Activated B cell treated with CpG ODN at 0.5 μM for 24 hours (primary cell): ENCODE measurements around the gene BAZ2B. TPM values are rescaled to one million over a fixed set of nuclear protein-coding genes. Genes with fewer than 3 reads are reported as not detected.
"Not testable (repeated sequence)": the region's sequence is repeated elsewhere in the genome, so short reads cannot be mapped to it uniquely, and the experiment has no call there.

Experiments used
- ATAC-seq: fragments of 200-7000 bp; cut with Tn5 transposase; one replicate; pipeline ENCODE4 v1.10.0; 2021; ENCODE audit warnings: low read depth, mild to moderate bottlenecking, moderate library complexity
- CTCF ChIA-PET: fragments of 350-600 bp; sonication (Branson Sonifier 250); formaldehyde crosslinking; loops from one replicate; lab custom pipeline; 2021; ENCODE audit warnings: antibody characterized with exemption; lab: Charles Lee
- POLR2A ChIA-PET: fragments of 350-600 bp; sonication (Branson Sonifier 250); formaldehyde crosslinking; loops from one replicate; lab custom pipeline; 2021; ENCODE audit warnings: antibody characterized with exemption; lab: Charles Lee
- DNase-seq: peaks from one replicate; pipeline ENCODE4 v3.0.0; 2022
- H3K27ac Mint-ChIP-seq: one replicate; pipeline ENCODE4 v1.8.0; 2020; ENCODE audit warnings: mixed read lengths
- H3K27me3 Mint-ChIP-seq: one replicate; pipeline ENCODE4 v1.8.0; 2021; ENCODE audit warnings: mixed read lengths
- H3K36me3 Mint-ChIP-seq: one replicate; pipeline ENCODE4 v1.8.0; 2021; ENCODE audit warnings: low read depth, mixed read lengths
- H3K4me1 Mint-ChIP-seq: one replicate; pipeline ENCODE4 v1.8.0; 2021; ENCODE audit warnings: mixed read lengths
- H3K4me3 Mint-ChIP-seq: one replicate; pipeline ENCODE4 v1.8.0; 2020; ENCODE audit warnings: mild to moderate bottlenecking, mixed read lengths
- H3K9me3 Mint-ChIP-seq: one replicate; pipeline ENCODE4 v1.8.0; 2020; ENCODE audit warnings: mixed read lengths
- CTCF ChIP-seq: fragments of 200-600 bp; IDR thresholded peaks from one replicate; pipeline ENCODE4 v1.8.0; 2022; ENCODE audit warnings: antibody characterized with exemption, mild to moderate bottlenecking
- intact Hi-C: fragments of 100-400 bp; cut with micrococcal nuclease; formaldehyde crosslinking; loops from one replicate; pipeline ENCODE4 v1.15.1; 2024
- total RNA-seq: library from RNA; stranded (reverse); gene quantifications from 2 replicates; pipeline ENCODE4 v1.2.3, GENCODE V29; 2022

BAZ2B gene
- total RNA-seq, 1 donor from 2014 or later, result 22.0 TPM

GRCh38 chr2:159366538-159366937, 249.8 kb downstream of the BAZ2B start:
- no peak for ATAC-seq
- no peak overlapping the region for H3K4me3 Mint-ChIP-seq
- peaks cover 3% of the 10 kb centered on the region for H3K9me3 Mint-ChIP-seq
- TF ChIP-seq CTCF, result no peak
- H3K36me3 Mint-ChIP-seq, result peaks cover 53% of the 10 kb centered on the region
- POLR2A ChIA-PET, result no interaction called here
- no peaks in the 10 kb centered on the region for H3K4me1 Mint-ChIP-seq
- intact Hi-C loops, result no loop called here
- no peak for DNase-seq
- no peak overlapping the region for H3K27ac Mint-ChIP-seq
- no peaks in the 10 kb centered on the region for H3K27me3 Mint-ChIP-seq
- CTCF ChIA-PET, result no interaction called here

GRCh38 chr2:159362816-159363251, 253.5 kb downstream of the BAZ2B start:
- intact Hi-C loops, result no loop called here
- CTCF ChIA-PET, result no interaction called here
- H3K4me1 Mint-ChIP-seq, result no peaks in the 10 kb centered on the region
- peaks cover 43% of the 10 kb centered on the region for H3K36me3 Mint-ChIP-seq
- TF ChIP-seq CTCF, result no peak
- H3K4me3 Mint-ChIP-seq, result no peak overlapping the region
- POLR2A ChIA-PET, result no interaction called here
- ATAC-seq (no peak), DNase-seq (no peak)
- H3K27ac Mint-ChIP-seq, result no peak overlapping the region
- peaks cover 6% of the 10 kb centered on the region for H3K9me3 Mint-ChIP-seq
- no peaks in the 10 kb centered on the region for H3K27me3 Mint-ChIP-seq

- Mint-ChIP-seq H3K4me3 (no peak overlapping the region), H3K4me1 (no peaks in the 10 kb centered on the region), H3K36me3 (peaks cover 44% of the 10 kb centered on the region), H3K9me3 (peaks cover 6% of the 10 kb centered on the region), H3K27ac (no peak overlapping the region), H3K27me3 (no peaks in the 10 kb centered on the region)
- DNase-seq (no peak), ATAC-seq (no peak)
- CTCF ChIA-PET, result no interaction called here
- TF ChIP-seq CTCF, result no peak
- POLR2A ChIA-PET, result no interaction called here
- intact Hi-C loops, result no loop called here
Observed at GRCh38 chr2:159362094-159362493, 254.3 kb downstream of the BAZ2B start.

GRCh38 chr2:159361603-159362002, 254.7 kb downstream of the BAZ2B start:
- H3K9me3 Mint-ChIP-seq, H3K27ac Mint-ChIP-seq, intact Hi-C loops, H3K27me3 Mint-ChIP-seq, ATAC-seq, H3K4me3 Mint-ChIP-seq, DNase-seq, CTCF ChIA-PET, H3K4me1 Mint-ChIP-seq: not testable (repeated sequence)
- POLR2A ChIA-PET, result interaction anchor here (0.7 kb wide), 1 partner anchor 13 kb away, joined by 3 read pairs; no protein-coding TSS in a partner anchor
- peaks cover 43% of the 10 kb centered on the region for H3K36me3 Mint-ChIP-seq

- no peaks in the 10 kb centered on the region for H3K4me1 Mint-ChIP-seq
- H3K4me3 Mint-ChIP-seq, result no peak overlapping the region
- peaks cover 2% of the 10 kb centered on the region for H3K9me3 Mint-ChIP-seq
- DNase-seq (no peak), ATAC-seq (no peak)
- H3K36me3 Mint-ChIP-seq, result peaks cover 20% of the 10 kb centered on the region
- H3K27me3 Mint-ChIP-seq, result no peaks in the 10 kb centered on the region
- H3K27ac Mint-ChIP-seq, result no peak overlapping the region
- intact Hi-C loops, result no loop called here
- TF ChIP-seq CTCF, result no peak
- CTCF ChIA-PET, result no interaction called here
- POLR2A ChIA-PET, result no interaction called here
Observed at GRCh38 chr2:159356053-159356554, 260.2 kb downstream of the BAZ2B start.

GRCh38 chr2:159351977-159352376, 264.4 kb downstream of the BAZ2B start:
- no peaks in the 10 kb centered on the region for H3K9me3 Mint-ChIP-seq
- H3K27me3 Mint-ChIP-seq, result no peaks in the 10 kb centered on the region
- intact Hi-C loops, result no loop called here
- TF ChIP-seq CTCF, result no peak
- H3K27ac Mint-ChIP-seq, result no peak overlapping the region
- H3K4me3 Mint-ChIP-seq, result no peak overlapping the region
- ATAC-seq (no peak), DNase-seq (no peak)
- H3K36me3 Mint-ChIP-seq, result peaks cover 33% of the 10 kb centered on the region
- ChIA-PET POLR2A (no interaction called here), CTCF (no interaction called here)
- no peaks in the 10 kb centered on the region for H3K4me1 Mint-ChIP-seq
